Measurements from ENCODE around the gene KCNQ1OT1.

KCNQ1OT1 gene

DNA sequence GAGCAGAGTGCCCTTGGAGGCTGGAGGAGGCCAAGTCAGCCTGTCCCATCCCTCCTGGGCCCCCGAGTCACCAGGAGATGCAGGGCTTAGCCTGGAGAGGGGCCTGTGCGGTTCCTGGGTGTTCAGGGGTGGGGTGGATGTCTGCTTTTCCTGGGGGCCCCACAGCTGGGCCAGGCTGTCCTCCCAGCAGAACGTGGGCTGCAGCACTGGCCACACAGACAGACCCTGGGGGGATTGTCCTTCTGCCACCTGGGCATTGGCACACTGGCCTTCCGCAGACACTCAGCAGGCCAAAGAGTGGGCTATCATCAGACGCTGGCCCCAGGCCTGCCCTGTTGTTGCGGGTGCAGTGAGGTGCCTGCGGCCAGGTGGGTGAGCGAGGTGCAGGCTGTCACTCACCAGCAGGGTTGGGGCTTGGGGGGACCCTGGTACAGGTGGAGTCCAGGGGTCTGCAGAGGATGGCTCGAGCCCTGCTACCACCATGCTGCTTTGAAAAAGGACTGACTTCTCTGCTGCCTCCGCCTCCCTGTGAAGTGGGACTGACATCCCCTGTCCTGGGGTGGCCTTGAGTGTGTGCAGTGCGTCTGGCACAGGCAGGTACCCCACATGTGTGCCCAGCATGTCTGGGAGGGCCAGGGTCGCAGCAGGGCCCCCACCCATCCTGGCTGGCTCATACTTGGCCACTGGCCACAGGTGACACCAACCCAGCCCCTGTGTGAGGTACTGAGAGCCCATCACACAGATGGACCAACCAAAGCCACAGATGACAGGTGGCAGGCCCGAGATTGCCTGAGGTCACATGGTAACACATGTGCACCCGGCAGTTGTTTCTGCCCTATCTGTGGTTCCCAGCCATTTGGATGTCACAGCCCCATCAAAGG is 39.0 kb upstream of the KCNQ1OT1 start (continued):
- TF ChIP-seq, protein P1, sequence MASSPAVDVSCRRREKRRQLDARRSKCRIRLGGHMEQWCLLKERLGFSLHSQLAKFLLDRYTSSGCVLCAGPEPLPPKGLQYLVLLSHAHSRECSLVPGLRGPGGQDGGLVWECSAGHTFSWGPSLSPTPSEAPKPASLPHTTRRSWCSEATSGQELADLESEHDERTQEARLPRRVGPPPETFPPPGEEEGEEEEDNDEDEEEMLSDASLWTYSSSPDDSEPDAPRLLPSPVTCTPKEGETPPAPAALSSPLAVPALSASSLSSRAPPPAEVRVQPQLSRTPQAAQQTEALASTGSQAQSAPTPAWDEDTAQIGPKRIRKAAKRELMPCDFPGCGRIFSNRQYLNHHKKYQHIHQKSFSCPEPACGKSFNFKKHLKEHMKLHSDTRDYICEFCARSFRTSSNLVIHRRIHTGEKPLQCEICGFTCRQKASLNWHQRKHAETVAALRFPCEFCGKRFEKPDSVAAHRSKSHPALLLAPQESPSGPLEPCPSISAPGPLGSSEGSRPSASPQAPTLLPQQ (tag by site-specific recombination; IDR thresholded peaks at IDR 0.05): no peak
- no peak for TF ChIP-seq GLIS2 (tag by site-specific recombination; IDR thresholded peaks at IDR 0.05)
- TF ChIP-seq ZNF610 (tag by site-specific recombination; IDR thresholded peaks at IDR 0.05; ENCODE audit: borderline replicate concordance): no peak
- TF ChIP-seq ZNF341 (tag by site-specific recombination; IDR thresholded peaks at IDR 0.05; ENCODE audit: low read depth): no peak
- TF ChIP-seq ZNF16 (tag by site-specific recombination; IDR thresholded peaks at IDR 0.05; ENCODE audit: low read depth): no peak
- TF ChIP-seq ZNF146 (tag by site-specific recombination; IDR thresholded peaks at IDR 0.05): no peak

DNA sequence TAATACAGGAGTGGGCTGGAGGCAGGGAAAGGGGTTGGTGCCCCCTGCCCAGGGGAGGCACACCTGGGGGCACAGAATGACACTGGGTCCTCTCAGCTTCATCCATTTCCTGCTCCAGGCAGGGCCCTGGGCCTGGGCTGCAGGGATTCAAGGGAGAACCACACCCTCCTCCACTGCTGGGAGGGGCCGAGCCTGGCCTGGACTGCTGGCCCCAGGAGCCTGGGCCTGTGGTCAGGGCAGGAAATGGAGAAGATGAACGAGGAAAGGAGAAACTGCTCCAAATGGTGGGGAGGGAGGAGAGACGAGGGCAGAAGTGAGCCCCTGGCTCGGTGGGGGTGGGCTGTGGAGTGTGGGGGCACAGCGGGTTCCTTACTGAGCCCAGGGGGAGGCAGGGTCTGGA is 38.1 kb upstream of the KCNQ1OT1 start:
- POLR2A ChIA-PET: no interaction called here
- CTCF ChIA-PET: interaction anchor here (0.6 kb wide), 1 partner anchor 206 kb away, joined by 3 read pairs; no protein-coding TSS in a partner anchor
- no peak overlapping the region for H3K4me3 ChIP-seq (ENCODE audit: low read depth, low read length)
- no peaks in the 10 kb centered on the region for H3K36me3 ChIP-seq (ENCODE audit: control insufficient read depth in 2 of 2, insufficient read depth in 1 of 2, low read length in 2 of 2)
- H3K4me1 ChIP-seq (ENCODE audit: control insufficient read depth, insufficient read depth, low read length): no peaks in the 10 kb centered on the region
- no peak overlapping the region for H3K27ac ChIP-seq (ENCODE audit: extremely low read depth, low read depth, low read length)
- no peaks in the 10 kb centered on the region for H3K9me3 ChIP-seq (ENCODE audit: control insufficient read depth, insufficient read depth, low read depth, low read length)
- TF ChIP-seq KLF1 (tag by site-specific recombination; IDR thresholded peaks at IDR 0.05): no peak
- TF ChIP-seq ZIC2 (tag by site-specific recombination; IDR thresholded peaks at IDR 0.05): peak; percentile 90

DNA sequence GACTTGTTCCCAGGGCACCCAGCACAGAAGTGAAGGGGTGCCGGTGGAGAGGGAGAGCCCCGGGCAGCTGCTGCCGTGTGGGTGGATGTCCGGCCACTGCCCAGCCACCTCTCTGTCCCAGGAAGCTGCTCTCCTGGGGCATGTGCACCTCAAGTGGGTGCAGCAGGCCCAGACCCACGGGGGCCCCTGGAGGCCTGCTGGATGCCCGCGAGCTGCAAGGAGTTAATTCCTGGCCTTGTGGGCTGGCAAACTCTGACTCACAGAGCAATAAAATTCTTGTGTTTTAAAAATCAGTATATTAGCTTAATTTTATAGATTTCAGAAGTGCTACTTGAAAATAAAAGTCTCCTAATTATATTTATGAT is 37.4 kb upstream of the KCNQ1OT1 start:
- Histone ChIP-seq H3K4me1 (ENCODE audit: control insufficient read depth, insufficient read depth, low read length) (no peaks in the 10 kb centered on the region), H3K4me3 (ENCODE audit: low read depth, low read length) (no peak overlapping the region), H3K36me3 (ENCODE audit: control insufficient read depth in 2 of 2, insufficient read depth in 1 of 2, low read length in 2 of 2) (no peaks in the 10 kb centered on the region), H3K9me3 (ENCODE audit: control insufficient read depth, insufficient read depth, low read depth, low read length) (no peaks in the 10 kb centered on the region), H3K27ac (ENCODE audit: extremely low read depth, low read depth, low read length) (no peak overlapping the region)
- TF ChIP-seq OVOL3 (tag by site-specific recombination; IDR thresholded peaks at IDR 0.05) (no peak), HOXD13 (CRISPR knock-in tag; IDR thresholded peaks at IDR 0.05; ENCODE audit: borderline replicate concordance) (no peak), ZNF792 (tag by site-specific recombination; IDR thresholded peaks at IDR 0.05) (no peak), FEZF1 (tag by site-specific recombination; IDR thresholded peaks at IDR 0.05) (no peak), ZNF121 (tag by site-specific recombination; IDR thresholded peaks at IDR 0.05) (no peak), ZNF548 (tag by site-specific recombination; IDR thresholded peaks at IDR 0.05) (no peak)
- TF ChIP-seq, protein P2, sequence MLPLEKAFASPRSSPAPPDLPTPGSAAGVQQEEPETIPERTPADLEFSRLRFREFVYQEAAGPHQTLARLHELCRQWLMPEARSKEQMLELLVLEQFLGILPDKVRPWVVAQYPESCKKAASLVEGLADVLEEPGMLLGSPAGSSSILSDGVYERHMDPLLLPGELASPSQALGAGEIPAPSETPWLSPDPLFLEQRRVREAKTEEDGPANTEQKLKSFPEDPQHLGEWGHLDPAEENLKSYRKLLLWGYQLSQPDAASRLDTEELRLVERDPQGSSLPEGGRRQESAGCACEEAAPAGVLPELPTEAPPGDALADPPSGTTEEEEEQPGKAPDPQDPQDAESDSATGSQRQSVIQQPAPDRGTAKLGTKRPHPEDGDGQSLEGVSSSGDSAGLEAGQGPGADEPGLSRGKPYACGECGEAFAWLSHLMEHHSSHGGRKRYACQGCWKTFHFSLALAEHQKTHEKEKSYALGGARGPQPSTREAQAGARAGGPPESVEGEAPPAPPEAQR (tag by site-specific recombination; IDR thresholded peaks at IDR 0.05): no peak
- TF ChIP-seq, protein P3, sequence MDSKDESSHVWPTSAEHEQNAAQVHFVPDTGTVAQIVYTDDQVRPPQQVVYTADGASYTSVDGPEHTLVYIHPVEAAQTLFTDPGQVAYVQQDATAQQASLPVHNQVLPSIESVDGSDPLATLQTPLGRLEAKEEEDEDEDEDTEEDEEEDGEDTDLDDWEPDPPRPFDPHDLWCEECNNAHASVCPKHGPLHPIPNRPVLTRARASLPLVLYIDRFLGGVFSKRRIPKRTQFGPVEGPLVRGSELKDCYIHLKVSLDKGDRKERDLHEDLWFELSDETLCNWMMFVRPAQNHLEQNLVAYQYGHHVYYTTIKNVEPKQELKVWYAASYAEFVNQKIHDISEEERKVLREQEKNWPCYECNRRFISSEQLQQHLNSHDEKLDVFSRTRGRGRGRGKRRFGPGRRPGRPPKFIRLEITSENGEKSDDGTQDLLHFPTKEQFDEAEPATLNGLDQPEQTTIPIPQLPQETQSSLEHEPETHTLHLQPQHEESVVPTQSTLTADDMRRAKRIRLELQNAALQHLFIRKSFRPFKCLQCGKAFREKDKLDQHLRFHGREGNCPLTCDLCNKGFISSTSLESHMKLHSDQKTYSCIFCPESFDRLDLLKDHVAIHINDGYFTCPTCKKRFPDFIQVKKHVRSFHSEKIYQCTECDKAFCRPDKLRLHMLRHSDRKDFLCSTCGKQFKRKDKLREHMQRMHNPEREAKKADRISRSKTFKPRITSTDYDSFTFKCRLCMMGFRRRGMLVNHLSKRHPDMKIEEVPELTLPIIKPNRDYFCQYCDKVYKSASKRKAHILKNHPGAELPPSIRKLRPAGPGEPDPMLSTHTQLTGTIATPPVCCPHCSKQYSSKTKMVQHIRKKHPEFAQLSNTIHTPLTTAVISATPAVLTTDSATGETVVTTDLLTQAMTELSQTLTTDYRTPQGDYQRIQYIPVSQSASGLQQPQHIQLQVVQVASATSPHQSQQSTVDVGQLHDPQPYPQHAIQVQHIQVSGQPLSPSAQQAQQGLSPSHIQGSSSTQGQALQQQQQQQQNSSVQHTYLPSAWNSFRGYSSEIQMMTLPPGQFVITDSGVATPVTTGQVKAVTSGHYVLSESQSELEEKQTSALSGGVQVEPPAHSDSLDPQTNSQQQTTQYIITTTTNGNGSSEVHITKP (tag by site-specific recombination; IDR thresholded peaks at IDR 0.05): no peak
- TF ChIP-seq, protein P4, sequence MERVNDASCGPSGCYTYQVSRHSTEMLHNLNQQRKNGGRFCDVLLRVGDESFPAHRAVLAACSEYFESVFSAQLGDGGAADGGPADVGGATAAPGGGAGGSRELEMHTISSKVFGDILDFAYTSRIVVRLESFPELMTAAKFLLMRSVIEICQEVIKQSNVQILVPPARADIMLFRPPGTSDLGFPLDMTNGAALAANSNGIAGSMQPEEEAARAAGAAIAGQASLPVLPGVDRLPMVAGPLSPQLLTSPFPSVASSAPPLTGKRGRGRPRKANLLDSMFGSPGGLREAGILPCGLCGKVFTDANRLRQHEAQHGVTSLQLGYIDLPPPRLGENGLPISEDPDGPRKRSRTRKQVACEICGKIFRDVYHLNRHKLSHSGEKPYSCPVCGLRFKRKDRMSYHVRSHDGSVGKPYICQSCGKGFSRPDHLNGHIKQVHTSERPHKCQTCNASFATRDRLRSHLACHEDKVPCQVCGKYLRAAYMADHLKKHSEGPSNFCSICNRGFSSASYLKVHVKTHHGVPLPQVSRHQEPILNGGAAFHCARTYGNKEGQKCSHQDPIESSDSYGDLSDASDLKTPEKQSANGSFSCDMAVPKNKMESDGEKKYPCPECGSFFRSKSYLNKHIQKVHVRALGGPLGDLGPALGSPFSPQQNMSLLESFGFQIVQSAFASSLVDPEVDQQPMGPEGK (tag by site-specific recombination; IDR thresholded peaks at IDR 0.05): no peak
- ChIA-PET CTCF (interaction anchor here (0.6 to 0.7 kb wide), 2 partner anchors 206 to 356 kb away, joined by 3 read pairs; no protein-coding TSS in a partner anchor), POLR2A (no interaction called here)

Measured in HEK293 (cell line).